Left lung (tissue), 10 donors: Measurements from ENCODE around the gene SETD2. TPM values are rescaled to one million over a fixed set of nuclear protein-coding genes. Genes with fewer than 3 reads are reported as not detected.

Experiments used
- ATAC-seq: fragments of 200-7000 bp; cut with Tn5 transposase; one replicate; pipeline ENCODE4 v1.9.1; 2020; ENCODE audit warnings: moderate library complexity
- DNase-seq, 4 donors: peaks; one replicate each; pipeline ENCODE4 v3.0.0-alpha.2; 2013 to 2020
- H3K27ac ChIP-seq, 2 donors: fragments of 200-600 bp; sonication (generic) in 1 of 2; one replicate each; pipeline versions ENCODE4 v1.5.0 to v1.8.0; 2020 to 2021
- H3K27me3 ChIP-seq, 2 donors: fragments of 200-600 bp; sonication (generic) in 1 of 2; one replicate each; pipeline versions ENCODE4 v1.5.0 to v1.8.0; 2020 to 2021
- H3K36me3 ChIP-seq, 2 donors: fragments of 200-600 bp; sonication (generic) in 1 of 2; one replicate each; pipeline versions ENCODE4 v1.5.0 to v1.8.0; 2020 to 2021
- H3K4me1 ChIP-seq, 2 donors: fragments of 200-600 bp; one replicate each; pipeline ENCODE4 v1.8.0; 2021
- H3K4me3 ChIP-seq, 2 donors: fragments of 200-600 bp; sonication (generic) in 1 of 2; one replicate each; pipeline versions ENCODE4 v1.5.0 to v1.8.0; 2020 to 2021; ENCODE audit warnings: mild to moderate bottlenecking in 1 of 2
- H3K9me3 ChIP-seq, 2 donors: fragments of 200-600 bp; sonication (generic) in 1 of 2; one replicate each; pipeline versions ENCODE4 v1.5.0 to v1.8.0; 2020 to 2021
- intact Hi-C, 2 donors: fragments of 100-400 bp; cut with DNase I; formaldehyde crosslinking; loops; one replicate each; pipeline versions ENCODE4 v1.11.2 to v1.14.2; 2022
- polyA plus RNA-seq, 6 donors: library from polyadenylated mRNA; unstranded; fragments of 120-200 nt; gene quantifications; one replicate each; pipeline ENCODE4 v1.2.1, GENCODE V29; 2013; ENCODE audit not compliant: insufficient read length in 6 of 6
- total RNA-seq, 2 donors: library from RNA; stranded (reverse); fragmentation: NEBNext Ultra II Directional; extraction: Animal tissue kit (Norgen Biotek cat#: 25700); gene quantifications; one replicate each; pipeline ENCODE4 v1.2.1, GENCODE V29; 2021
- TF ChIP-seq, protein P1 (sequence below), 2 donors: fragments of 200-600 bp; sonication (generic) in 1 of 2; IDR thresholded peaks; one replicate each; pipeline versions ENCODE4 v1.5.0 to v1.8.0; 2021; ENCODE audit warnings: antibody characterized with exemption in 2 of 2
- donor health status: DM: no; HTN: yes; CAD: no.
- donor health status: DM: no; HTN: no; CAD: no.

The SETD2 gene
- total and polyA plus RNA-seq, 8 donors, result 40.1 to 68.9 (median 60.0) TPM

DNA sequence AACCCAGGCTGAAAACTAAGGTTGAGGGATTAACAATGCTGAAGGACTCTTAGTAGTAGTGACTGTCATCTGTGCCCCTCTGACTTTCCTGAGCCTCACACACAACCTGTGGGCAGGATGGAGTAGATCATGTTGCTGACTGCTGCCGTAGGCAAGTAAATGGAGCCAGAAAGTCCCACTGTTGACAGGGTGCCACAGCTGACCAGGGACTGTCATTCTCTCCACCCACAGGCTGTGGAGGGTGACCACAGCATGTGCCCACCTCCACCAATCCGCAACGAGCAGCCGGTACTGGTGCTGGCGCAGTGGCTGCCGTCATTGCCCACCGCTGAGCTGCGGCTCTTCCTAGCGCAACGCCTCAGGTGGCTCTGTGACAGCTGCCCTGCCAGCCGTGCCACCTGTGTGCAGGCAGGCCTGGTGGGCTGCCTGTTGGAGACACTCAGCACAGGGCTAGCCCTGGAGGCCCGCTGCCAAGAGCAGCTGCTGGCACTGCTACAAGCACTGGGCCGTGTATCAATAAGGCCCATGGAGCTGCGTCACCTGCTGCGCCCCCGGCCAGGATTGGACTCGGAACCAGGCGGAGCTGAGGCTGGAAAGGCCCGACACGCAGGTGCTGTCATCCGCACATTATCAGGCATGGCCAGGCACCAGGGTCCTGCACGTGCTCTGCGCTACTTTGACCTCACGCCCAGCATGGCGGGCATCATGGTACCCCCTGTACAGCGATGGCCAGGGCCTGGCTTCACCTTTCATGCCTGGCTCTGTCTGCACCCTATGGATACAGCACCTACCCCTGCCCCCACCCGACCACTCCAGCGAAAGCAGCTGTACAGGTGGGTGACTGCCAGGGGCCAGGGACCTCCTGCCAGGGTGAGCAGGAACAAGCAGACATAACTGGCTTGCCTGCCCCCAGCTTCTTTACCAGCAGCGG is 168.8 kb downstream of the SETD2 start:
- H3K4me3 ChIP-seq, result no peak overlapping the region
- TF ChIP-seq, protein P1, sequence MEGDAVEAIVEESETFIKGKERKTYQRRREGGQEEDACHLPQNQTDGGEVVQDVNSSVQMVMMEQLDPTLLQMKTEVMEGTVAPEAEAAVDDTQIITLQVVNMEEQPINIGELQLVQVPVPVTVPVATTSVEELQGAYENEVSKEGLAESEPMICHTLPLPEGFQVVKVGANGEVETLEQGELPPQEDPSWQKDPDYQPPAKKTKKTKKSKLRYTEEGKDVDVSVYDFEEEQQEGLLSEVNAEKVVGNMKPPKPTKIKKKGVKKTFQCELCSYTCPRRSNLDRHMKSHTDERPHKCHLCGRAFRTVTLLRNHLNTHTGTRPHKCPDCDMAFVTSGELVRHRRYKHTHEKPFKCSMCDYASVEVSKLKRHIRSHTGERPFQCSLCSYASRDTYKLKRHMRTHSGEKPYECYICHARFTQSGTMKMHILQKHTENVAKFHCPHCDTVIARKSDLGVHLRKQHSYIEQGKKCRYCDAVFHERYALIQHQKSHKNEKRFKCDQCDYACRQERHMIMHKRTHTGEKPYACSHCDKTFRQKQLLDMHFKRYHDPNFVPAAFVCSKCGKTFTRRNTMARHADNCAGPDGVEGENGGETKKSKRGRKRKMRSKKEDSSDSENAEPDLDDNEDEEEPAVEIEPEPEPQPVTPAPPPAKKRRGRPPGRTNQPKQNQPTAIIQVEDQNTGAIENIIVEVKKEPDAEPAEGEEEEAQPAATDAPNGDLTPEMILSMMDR (IDR thresholded peaks at IDR 0.05), result no peak
- no peaks in the 10 kb centered on the region for H3K9me3 ChIP-seq
- peaks cover 0 to 46% of the 10 kb centered on the region in 2 donors for H3K4me1 ChIP-seq
- DNase-seq (peak in 1 of 4 donors; percentile 75), ATAC-seq (no peak)
- intact Hi-C loops, result loop anchor here in 1 of 2 donors (5.0 kb wide), 1 partner anchor 68 kb away; no protein-coding TSS in a partner anchor
- H3K27me3 ChIP-seq, result no peaks in the 10 kb centered on the region
- peaks cover 0 to 99% of the 10 kb centered on the region in 2 donors for H3K36me3 ChIP-seq
- H3K27ac ChIP-seq, result no peak overlapping the region

DNA sequence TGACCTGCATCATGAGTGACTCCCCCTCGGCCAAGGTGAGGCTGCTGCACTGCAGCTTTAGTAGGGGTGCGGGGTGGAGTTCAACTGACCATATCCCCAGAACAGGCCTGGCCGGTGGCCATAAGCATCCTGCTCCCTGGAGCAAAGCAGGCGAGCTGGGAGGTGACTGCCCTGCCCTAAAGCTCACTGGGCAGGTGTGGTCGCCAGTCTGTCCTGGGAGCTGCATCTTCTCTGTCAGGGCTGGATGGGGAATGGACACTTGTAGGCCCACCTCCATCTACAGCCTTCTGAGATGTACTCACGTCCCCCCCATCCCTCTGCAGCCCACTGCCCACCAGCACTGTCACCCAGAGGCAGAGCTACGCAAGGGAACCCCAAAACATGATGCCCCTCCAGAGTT is 169.9 kb downstream of the SETD2 start:
- H3K4me1 ChIP-seq, result peaks cover 0 to 54% of the 10 kb centered on the region in 2 donors
- H3K27me3 ChIP-seq, result no peaks in the 10 kb centered on the region
- TF ChIP-seq, protein P1 (IDR thresholded peaks at IDR 0.05), result no peak
- intact Hi-C loops, result no loop called here
- H3K36me3 ChIP-seq, result peaks cover 0 to 99% of the 10 kb centered on the region in 2 donors
- ATAC-seq (no peak), DNase-seq (peak in 1 of 4 donors; percentile 45)
- H3K9me3 ChIP-seq, result no peaks in the 10 kb centered on the region
- no peak overlapping the region for H3K4me3 ChIP-seq
- no peak overlapping the region for H3K27ac ChIP-seq

GRCh38 chr3:46993292-46993691 is 170.6 kb downstream of the SETD2 start:
- H3K27me3 ChIP-seq, result no peaks in the 10 kb centered on the region
- peaks cover 0 to 54% of the 10 kb centered on the region in 2 donors for H3K4me1 ChIP-seq
- intact Hi-C loops, result no loop called here
- peaks cover 0 to 97% of the 10 kb centered on the region in 2 donors for H3K36me3 ChIP-seq
- no peaks in the 10 kb centered on the region for H3K9me3 ChIP-seq
- DNase-seq (peak in 1 of 4 donors; percentile 26), ATAC-seq (no peak)
- no peak overlapping the region for H3K27ac ChIP-seq
- H3K4me3 ChIP-seq, result no peak overlapping the region
- TF ChIP-seq, protein P1 (IDR thresholded peaks at IDR 0.05), result no peak

GRCh38 chr3:46992231-46992630 is 171.7 kb downstream of the SETD2 start:
- DNase-seq, result peak in 1 of 4 donors; percentile 53
- Histone ChIP-seq H3K4me3 (no peak overlapping the region), H3K36me3 (peaks cover 0 to 87% of the 10 kb centered on the region in 2 donors), H3K27me3 (no peaks in the 10 kb centered on the region), H3K4me1 (peaks cover 10 to 60% of the 10 kb centered on the region in 2 donors), H3K9me3 (no peaks in the 10 kb centered on the region), H3K27ac (no peak overlapping the region)
- intact Hi-C loops, result no loop called here
- no peak for ATAC-seq
- TF ChIP-seq, protein P1 (IDR thresholded peaks at IDR 0.05), result no peak
